Suprapubic skin (tissue), 3 donors: ENCODE results near the gene MLH3.

Experiments used
- CTCF ChIP-seq, 2 donors: fragments of 200-600 bp in 1 of 2; fragments of 450-650 bp in 1 of 2; sonication (generic) in 1 of 2; IDR thresholded peaks; one replicate each; pipeline ENCODE4 v1.5.1; 2016 to 2019; ENCODE audit warnings: antibody characterized with exemption in 2 of 2, mild to moderate bottlenecking in 1 of 2, moderate library complexity in 1 of 2
- POLR2A ChIP-seq, 2 donors: fragments of 450-650 bp; IDR thresholded peaks; one replicate each; pipeline ENCODE4 v1.6.1; 2017; ENCODE audit warnings: antibody characterized with exemption in 2 of 2, mild to moderate bottlenecking in 2 of 2, moderate library complexity in 2 of 2

- no peak for TF ChIP-seq CTCF (IDR thresholded peaks at IDR 0.05)
- no peak for TF ChIP-seq POLR2A (IDR thresholded peaks at IDR 0.05)
Observed at GRCh38 chr14:74965486-74966153, 85.6 kb downstream of the MLH3 start.
